Measurements from ENCODE around the gene TP53RK.

The TP53RK gene

GRCh38 chr20:46699651-46700359, 10.6 kb upstream of the TP53RK start:
- peak; percentile 72 for ATAC-seq
- TF ChIP-seq RARB (CRISPR knock-in tag; IDR thresholded peaks at IDR 0.05) = no peak
- TF ChIP-seq OSR1 (CRISPR knock-in tag; IDR thresholded peaks at IDR 0.05) = no peak
- no peak for TF ChIP-seq PPARA (CRISPR knock-in tag; IDR thresholded peaks at IDR 0.05; ENCODE audit: borderline replicate concordance)
- no peak for TF ChIP-seq ISL1 (CRISPR knock-in tag; IDR thresholded peaks at IDR 0.05)
- no peak for TF ChIP-seq ARNTL (CRISPR knock-in tag; IDR thresholded peaks at IDR 0.05; ENCODE audit: borderline replicate concordance, low read depth)
- TF ChIP-seq TOX (CRISPR knock-in tag; IDR thresholded peaks at IDR 0.05; ENCODE audit: borderline replicate concordance) = no peak
- TF ChIP-seq, protein P1, sequence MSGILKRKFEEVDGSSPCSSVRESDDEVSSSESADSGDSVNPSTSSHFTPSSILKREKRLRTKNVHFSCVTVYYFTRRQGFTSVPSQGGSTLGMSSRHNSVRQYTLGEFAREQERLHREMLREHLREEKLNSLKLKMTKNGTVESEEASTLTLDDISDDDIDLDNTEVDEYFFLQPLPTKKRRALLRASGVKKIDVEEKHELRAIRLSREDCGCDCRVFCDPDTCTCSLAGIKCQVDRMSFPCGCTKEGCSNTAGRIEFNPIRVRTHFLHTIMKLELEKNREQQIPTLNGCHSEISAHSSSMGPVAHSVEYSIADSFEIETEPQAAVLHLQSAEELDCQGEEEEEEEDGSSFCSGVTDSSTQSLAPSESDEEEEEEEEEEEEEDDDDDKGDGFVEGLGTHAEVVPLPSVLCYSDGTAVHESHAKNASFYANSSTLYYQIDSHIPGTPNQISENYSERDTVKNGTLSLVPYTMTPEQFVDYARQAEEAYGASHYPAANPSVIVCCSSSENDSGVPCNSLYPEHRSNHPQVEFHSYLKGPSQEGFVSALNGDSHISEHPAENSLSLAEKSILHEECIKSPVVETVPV (CRISPR knock-in tag; IDR thresholded peaks at IDR 0.05) = no peak
- no peak for TF ChIP-seq SNAI2 (CRISPR knock-in tag; IDR thresholded peaks at IDR 0.05)
- TF ChIP-seq TCF4 (CRISPR knock-in tag; IDR thresholded peaks at IDR 0.05; ENCODE audit: borderline replicate concordance) = no peak
- TF ChIP-seq, protein P2, sequence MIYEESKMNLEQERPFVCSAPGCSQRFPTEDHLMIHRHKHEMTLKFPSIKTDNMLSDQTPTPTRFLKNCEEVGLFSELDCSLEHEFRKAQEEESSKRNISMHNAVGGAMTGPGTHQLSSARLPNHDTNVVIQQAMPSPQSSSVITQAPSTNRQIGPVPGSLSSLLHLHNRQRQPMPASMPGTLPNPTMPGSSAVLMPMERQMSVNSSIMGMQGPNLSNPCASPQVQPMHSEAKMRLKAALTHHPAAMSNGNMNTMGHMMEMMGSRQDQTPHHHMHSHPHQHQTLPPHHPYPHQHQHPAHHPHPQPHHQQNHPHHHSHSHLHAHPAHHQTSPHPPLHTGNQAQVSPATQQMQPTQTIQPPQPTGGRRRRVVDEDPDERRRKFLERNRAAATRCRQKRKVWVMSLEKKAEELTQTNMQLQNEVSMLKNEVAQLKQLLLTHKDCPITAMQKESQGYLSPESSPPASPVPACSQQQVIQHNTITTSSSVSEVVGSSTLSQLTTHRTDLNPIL (CRISPR knock-in tag; IDR thresholded peaks at IDR 0.05; ENCODE audit: low read depth) = no peak
- TF ChIP-seq, protein P3, sequence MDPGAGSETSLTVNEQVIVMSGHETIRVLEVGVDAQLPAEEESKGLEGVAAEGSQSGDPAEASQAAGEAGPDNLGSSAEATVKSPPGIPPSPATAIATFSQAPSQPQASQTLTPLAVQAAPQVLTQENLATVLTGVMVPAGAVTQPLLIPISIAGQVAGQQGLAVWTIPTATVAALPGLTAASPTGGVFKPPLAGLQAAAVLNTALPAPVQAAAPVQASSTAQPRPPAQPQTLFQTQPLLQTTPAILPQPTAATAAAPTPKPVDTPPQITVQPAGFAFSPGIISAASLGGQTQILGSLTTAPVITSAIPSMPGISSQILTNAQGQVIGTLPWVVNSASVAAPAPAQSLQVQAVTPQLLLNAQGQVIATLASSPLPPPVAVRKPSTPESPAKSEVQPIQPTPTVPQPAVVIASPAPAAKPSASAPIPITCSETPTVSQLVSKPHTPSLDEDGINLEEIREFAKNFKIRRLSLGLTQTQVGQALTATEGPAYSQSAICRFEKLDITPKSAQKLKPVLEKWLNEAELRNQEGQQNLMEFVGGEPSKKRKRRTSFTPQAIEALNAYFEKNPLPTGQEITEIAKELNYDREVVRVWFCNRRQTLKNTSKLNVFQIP (CRISPR knock-in tag; IDR thresholded peaks at IDR 0.05; ENCODE audit: borderline replicate concordance, low read depth) = no peak
- TF ChIP-seq ZNF70 (CRISPR knock-in tag; IDR thresholded peaks at IDR 0.05) = no peak
- TF ChIP-seq, protein P4, sequence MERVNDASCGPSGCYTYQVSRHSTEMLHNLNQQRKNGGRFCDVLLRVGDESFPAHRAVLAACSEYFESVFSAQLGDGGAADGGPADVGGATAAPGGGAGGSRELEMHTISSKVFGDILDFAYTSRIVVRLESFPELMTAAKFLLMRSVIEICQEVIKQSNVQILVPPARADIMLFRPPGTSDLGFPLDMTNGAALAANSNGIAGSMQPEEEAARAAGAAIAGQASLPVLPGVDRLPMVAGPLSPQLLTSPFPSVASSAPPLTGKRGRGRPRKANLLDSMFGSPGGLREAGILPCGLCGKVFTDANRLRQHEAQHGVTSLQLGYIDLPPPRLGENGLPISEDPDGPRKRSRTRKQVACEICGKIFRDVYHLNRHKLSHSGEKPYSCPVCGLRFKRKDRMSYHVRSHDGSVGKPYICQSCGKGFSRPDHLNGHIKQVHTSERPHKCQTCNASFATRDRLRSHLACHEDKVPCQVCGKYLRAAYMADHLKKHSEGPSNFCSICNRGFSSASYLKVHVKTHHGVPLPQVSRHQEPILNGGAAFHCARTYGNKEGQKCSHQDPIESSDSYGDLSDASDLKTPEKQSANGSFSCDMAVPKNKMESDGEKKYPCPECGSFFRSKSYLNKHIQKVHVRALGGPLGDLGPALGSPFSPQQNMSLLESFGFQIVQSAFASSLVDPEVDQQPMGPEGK (CRISPR knock-in tag; IDR thresholded peaks at IDR 0.05; ENCODE audit: borderline replicate concordance) = no peak
- no peak for TF ChIP-seq CSDC2 (CRISPR knock-in tag; IDR thresholded peaks at IDR 0.05)
- TF ChIP-seq ESRRG (CRISPR knock-in tag; IDR thresholded peaks at IDR 0.05) = no peak
- no peak for TF ChIP-seq ZFP30 (CRISPR knock-in tag; IDR thresholded peaks at IDR 0.05)

DNA sequence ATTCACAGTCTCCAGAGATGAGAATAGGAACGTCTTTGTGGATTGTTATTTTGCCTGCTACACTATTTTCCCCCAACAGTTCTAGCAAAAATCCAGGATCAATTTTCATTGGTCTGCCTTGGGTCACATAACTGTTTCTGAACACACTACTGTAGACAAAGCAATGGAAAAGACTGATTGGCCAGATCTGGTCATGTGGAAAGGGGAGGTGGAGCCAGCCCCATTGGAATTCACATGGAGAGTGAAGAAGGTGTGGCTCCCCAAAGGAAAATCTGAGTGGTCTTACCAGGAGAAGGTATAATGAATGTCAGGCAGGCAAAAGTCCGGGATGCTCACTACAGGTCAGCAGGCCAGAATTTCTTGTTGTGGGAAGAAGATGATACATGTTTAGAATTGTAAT, 9.5 kb upstream of the TP53RK start:
- ATAC-seq = no peak
- TF ChIP-seq ZNF565 (CRISPR knock-in tag; conservative IDR thresholded peaks at IDR 0.05; ENCODE audit: low read depth) (no peak), ESRRG (CRISPR knock-in tag; IDR thresholded peaks at IDR 0.05) (no peak), ZFP3 (CRISPR knock-in tag; IDR thresholded peaks at IDR 0.05) (no peak), TOX (CRISPR knock-in tag; IDR thresholded peaks at IDR 0.05; ENCODE audit: borderline replicate concordance) (no peak), GLIS3 (CRISPR knock-in tag; IDR thresholded peaks at IDR 0.05) (no peak), ARNTL (CRISPR knock-in tag; IDR thresholded peaks at IDR 0.05; ENCODE audit: borderline replicate concordance, low read depth) (no peak), ZC3H10 (CRISPR knock-in tag; IDR thresholded peaks at IDR 0.05) (no peak)
- TF ChIP-seq, protein P1 (CRISPR knock-in tag; IDR thresholded peaks at IDR 0.05) = no peak
- TF ChIP-seq, protein P2 (CRISPR knock-in tag; IDR thresholded peaks at IDR 0.05; ENCODE audit: low read depth) = no peak
- TF ChIP-seq, protein P3 (CRISPR knock-in tag; IDR thresholded peaks at IDR 0.05; ENCODE audit: borderline replicate concordance, low read depth) = no peak
